Keratinocyte (primary cell): ENCODE data around the gene ADPRH. TPM values are rescaled to one million over a fixed set of nuclear protein-coding genes. Genes with fewer than 3 reads are reported as not detected.
"Not testable (repeated sequence)": the region's sequence is repeated elsewhere in the genome, so short reads cannot be mapped to it uniquely, and the experiment has no call there.

Experiments
- DNase-seq: peaks from one replicate; pipeline ENCODE4 v3.0.0-alpha.2; 2011; ENCODE audit warnings: low read depth, missing footprints, low spot score
- FAIRE-seq: peaks from 2 replicates; lab custom pipeline; 2011; peaks lifted over from hg19 to GRCh38; lab: Jason Lieb, UNC
- H2AFZ ChIP-seq: 2 replicates; pipeline ENCODE4 v1.6.0; 2012; ENCODE audit warnings: low read length, control low read depth, inconsistent platforms; ENCODE audit not compliant: control insufficient read depth
- H3K27ac ChIP-seq: 2 replicates; pipeline ENCODE4 v1.5.1; 2011; ENCODE audit warnings: low read length; ENCODE audit not compliant: control insufficient read depth, insufficient read depth
- H3K27me3 ChIP-seq: 3 replicates; pipeline ENCODE4 v1.6.0; 2011; ENCODE audit warnings: low read length; ENCODE audit not compliant: control insufficient read depth, insufficient read depth; ENCODE audit errors: extremely low read depth
- H3K36me3 ChIP-seq, 2 experiments: 2 replicates in 1 of 2; 3 replicates in 1 of 2; pipeline ENCODE4 v1.5.1; 2011; ENCODE audit warnings: low read length in 2 of 2, mild to moderate bottlenecking in 1 of 2; ENCODE audit not compliant: control insufficient read depth in 2 of 2, insufficient read depth in 2 of 2; ENCODE audit errors: extremely low read depth in 1 of 2
- H3K4me1 ChIP-seq: 3 replicates; pipeline ENCODE4 v1.5.1; 2011; ENCODE audit warnings: low read length; ENCODE audit not compliant: control insufficient read depth, insufficient read depth; ENCODE audit errors: extremely low read depth
- H3K4me2 ChIP-seq: 3 replicates; pipeline ENCODE4 v1.6.0; 2011; ENCODE audit warnings: low read depth, low read length; ENCODE audit not compliant: control insufficient read depth, insufficient read depth; ENCODE audit errors: extremely low read depth
- H3K4me3 ChIP-seq, 3 experiments: fragments of 200-600 bp in 1 of 3; sonication (generic) in 1 of 3; 2 replicates in 2 of 3; 3 replicates in 1 of 3; pipeline ENCODE4 v1.5.1; 2011 to 2016; ENCODE audit warnings: low read length in 3 of 3, mild to moderate bottlenecking in 3 of 3, control low read depth in 2 of 3, inconsistent platforms in 1 of 3, low read depth in 1 of 3, mixed read lengths in 1 of 3, mixed run types in 1 of 3, moderate library complexity in 1 of 3; ENCODE audit not compliant: control insufficient read depth in 2 of 3, insufficient read depth in 2 of 3; ENCODE audit errors: extremely low read depth in 1 of 3
- H3K79me2 ChIP-seq: 2 replicates; pipeline ENCODE4 v1.6.0; 2012; ENCODE audit warnings: low read length; ENCODE audit not compliant: control insufficient read depth, insufficient read depth
- H3K9ac ChIP-seq: 3 replicates; pipeline ENCODE4 v1.6.0; 2011; ENCODE audit warnings: low read length; ENCODE audit not compliant: control insufficient read depth, insufficient read depth; ENCODE audit errors: extremely low read depth
- H3K9me1 ChIP-seq: 3 replicates; pipeline ENCODE4 v1.6.0; 2011; ENCODE audit warnings: low read length; ENCODE audit not compliant: control insufficient read depth, insufficient read depth; ENCODE audit errors: extremely low read depth
- H3K9me3 ChIP-seq: 2 replicates; pipeline ENCODE4 v1.5.1; 2012; ENCODE audit warnings: low read depth, low read length; ENCODE audit not compliant: control insufficient read depth
- H4K20me1 ChIP-seq: 3 replicates; pipeline ENCODE4 v1.6.0; 2011; ENCODE audit warnings: low read length; ENCODE audit not compliant: control insufficient read depth, insufficient read depth; ENCODE audit errors: extremely low read depth
- EZH2 ChIP-seq: IDR thresholded peaks from one replicate; pipeline ENCODE4 v1.6.1; 2012; ENCODE audit warnings: inconsistent platforms, mild to moderate bottlenecking, low read length, moderate library complexity
- dilution Hi-C: fragments of 300-500 bp; cut with MboI; formaldehyde crosslinking; loops from one replicate; pipeline ENCODE4 v1.7.0; 2020; ENCODE audit warnings: low sequenced_read_pairs; ENCODE audit not compliant: extremely low pct_ligation_motif_present
- polyA plus RNA-seq, 5 experiments: library from polyadenylated mRNA; depleted of rRNA in 3 of 5; stranded (reverse) in 3 of 5; stranded (forward) in 1 of 5; unstranded in 1 of 5; fragments of >200 nt; gene quantifications; 1 replicate in 1 of 5; 2 replicates in 3 of 5; 3 replicates in 1 of 5; pipeline versions ENCODE4 v1.2.1 to v1.2.3, GENCODE V29; 2011 to 2012; ENCODE audit warnings: missing spikeins in 2 of 5, low read depth in 1 of 5, low replicate concordance in 1 of 5
- TF ChIP-seq, protein P1 (sequence below), 3 experiments: IDR thresholded peaks in 1 of 3; conservative IDR thresholded peaks in 1 of 3; optimal IDR thresholded peaks in 1 of 3; 2 replicates in 2 of 3; 3 replicates in 1 of 3; pipeline versions ENCODE3 to v1.5.1; 2011; ENCODE audit warnings: low read length in 3 of 3, mild to moderate bottlenecking in 3 of 3, moderate library complexity in 2 of 3, control low read depth in 1 of 3, inconsistent platforms in 1 of 3; ENCODE audit not compliant: insufficient read depth in 2 of 3; ENCODE audit errors: extremely low read depth in 1 of 3

Gene ADPRH
- polyA plus RNA-seq, 1 donor (not counting 4 experiments of a cell fraction or from before 2014, with no cell fraction given) = 0.39 TPM

DNA sequence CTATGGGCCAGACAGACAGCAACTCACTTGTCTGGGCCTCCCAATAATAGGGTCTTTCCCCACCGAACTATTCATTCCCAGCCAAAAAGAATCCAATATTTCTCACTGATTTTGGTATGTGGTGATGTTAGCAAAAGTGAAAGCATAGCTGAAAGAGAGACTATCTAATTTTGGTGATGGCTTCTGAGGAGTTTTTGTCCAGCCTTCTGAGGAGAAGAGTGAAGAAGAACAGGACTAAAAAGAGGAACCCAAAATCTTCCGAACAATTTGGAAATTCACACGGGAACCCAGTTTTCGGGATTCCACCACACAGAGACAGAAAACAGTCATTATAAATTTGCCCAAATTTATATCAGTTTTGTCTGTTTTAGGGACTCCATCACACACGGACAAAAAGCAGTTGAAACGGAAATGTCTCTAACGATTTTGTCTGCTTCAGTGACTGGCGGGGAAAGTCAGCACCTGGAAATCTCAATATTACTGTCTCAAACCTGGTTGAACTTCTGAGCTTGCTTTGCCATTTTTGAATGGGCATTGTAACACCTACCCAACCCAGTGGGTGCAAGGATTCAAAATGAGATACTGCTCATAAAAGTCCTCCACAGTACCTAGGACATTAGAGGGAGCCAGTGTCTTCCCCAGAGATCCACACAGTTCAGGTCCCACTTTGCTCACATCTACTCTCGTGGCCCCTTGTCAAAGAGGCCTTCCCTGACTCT lies 28.9 kb upstream of the ADPRH start:
- H2AFZ ChIP-seq = no peak overlapping the region
- H3K9ac ChIP-seq = no peak overlapping the region
- no peak overlapping the region for H3K4me3 ChIP-seq
- no peak overlapping the region for H3K4me2 ChIP-seq
- FAIRE-seq = no peak
- no peaks in the 10 kb centered on the region for H3K79me2 ChIP-seq
- dilution Hi-C loops = no loop called here
- H3K27me3 ChIP-seq = no peaks in the 10 kb centered on the region
- H3K9me3 ChIP-seq = no peaks in the 10 kb centered on the region
- TF ChIP-seq EZH2 = no peak
- TF ChIP-seq, protein P1, sequence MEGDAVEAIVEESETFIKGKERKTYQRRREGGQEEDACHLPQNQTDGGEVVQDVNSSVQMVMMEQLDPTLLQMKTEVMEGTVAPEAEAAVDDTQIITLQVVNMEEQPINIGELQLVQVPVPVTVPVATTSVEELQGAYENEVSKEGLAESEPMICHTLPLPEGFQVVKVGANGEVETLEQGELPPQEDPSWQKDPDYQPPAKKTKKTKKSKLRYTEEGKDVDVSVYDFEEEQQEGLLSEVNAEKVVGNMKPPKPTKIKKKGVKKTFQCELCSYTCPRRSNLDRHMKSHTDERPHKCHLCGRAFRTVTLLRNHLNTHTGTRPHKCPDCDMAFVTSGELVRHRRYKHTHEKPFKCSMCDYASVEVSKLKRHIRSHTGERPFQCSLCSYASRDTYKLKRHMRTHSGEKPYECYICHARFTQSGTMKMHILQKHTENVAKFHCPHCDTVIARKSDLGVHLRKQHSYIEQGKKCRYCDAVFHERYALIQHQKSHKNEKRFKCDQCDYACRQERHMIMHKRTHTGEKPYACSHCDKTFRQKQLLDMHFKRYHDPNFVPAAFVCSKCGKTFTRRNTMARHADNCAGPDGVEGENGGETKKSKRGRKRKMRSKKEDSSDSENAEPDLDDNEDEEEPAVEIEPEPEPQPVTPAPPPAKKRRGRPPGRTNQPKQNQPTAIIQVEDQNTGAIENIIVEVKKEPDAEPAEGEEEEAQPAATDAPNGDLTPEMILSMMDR (optimal IDR thresholded peaks at IDR 0.05 in 1 of 3, IDR thresholded peaks at IDR 0.05 in 1 of 3, conservative IDR thresholded peaks at IDR 0.05 in 1 of 3; ENCODE audit: extremely low read depth in 1 of 3, insufficient read depth in 2 of 3, low read length in 3 of 3) = no peak
- no peak for DNase-seq
- H3K9me1 ChIP-seq = no peaks in the 10 kb centered on the region
- no peak overlapping the region for H3K27ac ChIP-seq
- H3K36me3 ChIP-seq = no peaks in the 10 kb centered on the region
- H4K20me1 ChIP-seq = no peaks in the 10 kb centered on the region
- no peaks in the 10 kb centered on the region for H3K4me1 ChIP-seq

- Histone ChIP-seq H3K27me3 (no peaks in the 10 kb centered on the region), H3K4me1 (no peaks in the 10 kb centered on the region), H3K9ac (no peak overlapping the region), H3K9me3 (no peaks in the 10 kb centered on the region), H3K4me3 (no peak overlapping the region), H3K9me1 (no peaks in the 10 kb centered on the region), H3K36me3 (no peaks in the 10 kb centered on the region), H3K79me2 (no peaks in the 10 kb centered on the region), H3K4me2 (no peak overlapping the region), H3K27ac (no peak overlapping the region), H2AFZ (no peak overlapping the region), H4K20me1 (no peaks in the 10 kb centered on the region)
- FAIRE-seq = no peak
- no peak for TF ChIP-seq EZH2
- TF ChIP-seq, protein P1 (optimal IDR thresholded peaks at IDR 0.05 in 1 of 3, IDR thresholded peaks at IDR 0.05 in 1 of 3, conservative IDR thresholded peaks at IDR 0.05 in 1 of 3; ENCODE audit: extremely low read depth in 1 of 3, insufficient read depth in 2 of 3, low read length in 3 of 3) = no peak
- no peak for DNase-seq
- dilution Hi-C loops = no loop called here
Measured at GRCh38 chr3:119551598-119551997, 27.7 kb upstream of the ADPRH start.

DNA sequence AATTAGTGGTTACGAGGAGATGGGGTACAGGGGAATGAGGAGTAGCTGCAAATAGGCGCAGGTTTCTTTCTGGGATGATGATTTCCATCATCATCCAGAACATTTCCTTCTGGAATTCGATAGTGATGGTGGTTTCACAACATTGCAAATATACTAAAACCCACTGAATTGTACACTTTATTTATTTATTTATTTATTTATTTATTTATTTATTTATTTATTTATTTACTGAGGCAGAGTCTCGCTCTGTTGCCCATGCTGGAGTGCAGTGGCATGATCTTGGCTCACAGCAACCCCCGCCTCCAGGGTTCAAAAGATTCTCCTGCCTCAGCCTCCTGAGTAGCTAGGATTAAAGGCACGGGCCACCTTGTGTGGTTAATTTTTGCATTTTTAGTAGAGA lies 26.4 kb upstream of the ADPRH start:
- H3K9ac ChIP-seq, H3K36me3 ChIP-seq, H2AFZ ChIP-seq, H3K27ac ChIP-seq, H3K9me3 ChIP-seq, DNase-seq, dilution Hi-C loops, H3K4me2 ChIP-seq, H3K9me1 ChIP-seq, FAIRE-seq, H3K27me3 ChIP-seq, H4K20me1 ChIP-seq, H3K4me1 ChIP-seq, H3K79me2 ChIP-seq, H3K4me3 ChIP-seq: not testable (repeated sequence)
